Transverse colon (tissue), 4 donors: ENCODE data around the gene ITGAD. TPM values are rescaled to one million over a fixed set of nuclear protein-coding genes. Genes with fewer than 3 reads are reported as not detected.
A peak's percentile ranks its signal among the peaks of the same experiment; 100 is the strongest.
"Not testable (repeated sequence)": the region's sequence is repeated elsewhere in the genome, so short reads cannot be mapped to it uniquely, and the experiment has no call there.

Experiments used
- DNase-seq: peaks from one replicate; pipeline ENCODE4 v3.0.0-alpha.2; 2019
- H3K27ac ChIP-seq, 4 donors: fragments of 200-600 bp; sonication (generic); 2 replicates each; pipeline ENCODE4 v1.5.1; 2016 to 2018; ENCODE audit warnings: inconsistent platforms in 4 of 4
- H3K27me3 ChIP-seq: fragments of 200-600 bp; sonication (generic); 2 replicates; pipeline ENCODE4 v1.5.1; 2017; ENCODE audit warnings: inconsistent platforms
- H3K36me3 ChIP-seq, 4 donors: fragments of 200-600 bp; sonication (generic); 2 replicates each; pipeline ENCODE4 v1.5.1; 2017 to 2019; ENCODE audit warnings: inconsistent platforms in 4 of 4
- H3K4me1 ChIP-seq, 4 donors: fragments of 200-600 bp; sonication (generic); 2 replicates each; pipeline ENCODE4 v1.5.1; 2017 to 2020; ENCODE audit warnings: inconsistent platforms in 4 of 4
- H3K4me3 ChIP-seq, 4 donors: fragments of 200-600 bp; sonication (generic); 1 replicate in 1 of 4; 2 replicates in 3 of 4; pipeline versions ENCODE4 v1.5.1 to v1.6.1; 2017 to 2019; ENCODE audit warnings: inconsistent platforms in 4 of 4
- H3K9me3 ChIP-seq, 2 donors: fragments of 200-600 bp; sonication (generic); 2 replicates each; pipeline ENCODE4 v1.5.1; 2017 to 2019; ENCODE audit warnings: inconsistent platforms in 2 of 2
- CTCF ChIP-seq, 5 experiments: fragments of 200-600 bp in 3 of 5; fragments of 450-650 bp in 2 of 5; sonication (generic) in 3 of 5; IDR thresholded peaks; 1 replicate in 2 of 5; 2 replicates in 3 of 5; pipeline ENCODE4 v1.5.1; 2016 to 2017; ENCODE audit warnings: antibody characterized with exemption in 5 of 5, inconsistent platforms in 3 of 5, mild to moderate bottlenecking in 2 of 5, moderate library complexity in 1 of 5
- EP300 ChIP-seq: sonication (generic); formaldehyde crosslinking; IDR thresholded peaks from one replicate; pipeline ENCODE4 v1.6.1; 2017; ENCODE audit warnings: antibody characterized with exemption, low read depth
- POLR2A ChIP-seq: fragments of 450-650 bp; IDR thresholded peaks from one replicate; pipeline ENCODE4 v1.6.1; 2016; ENCODE audit warnings: antibody characterized with exemption, mild to moderate bottlenecking, moderate library complexity
- POLR2AphosphoS5 ChIP-seq, 3 donors: sonication (generic); formaldehyde crosslinking; IDR thresholded peaks; one replicate each; pipeline ENCODE4 v1.6.1; 2016; ENCODE audit warnings: antibody characterized with exemption in 3 of 3
- WGBS, 2 donors: methylation state at CpG; one replicate each; pipeline ENCODE4 v1.1.5; 2018; ENCODE audit warnings: low coverage in 1 of 2; 5-methylcytosine and 5-hydroxymethylcytosine counted together
- in situ Hi-C, 4 donors: fragments of 200-750 bp; cut with MboI; loops; one replicate each; pipeline versions ENCODE4 v1.15.0 to v1.15.1; 2017; ENCODE audit warnings: low sequenced_read_pairs in 3 of 4, low pct_ligation_motif_present in 1 of 4, low pct_unique_long_range_greater_than_20kb in 1 of 4
- intact Hi-C: fragments of 100-400 bp; cut with DNase I; formaldehyde crosslinking; loops from one replicate; pipeline ENCODE4 v1.15.1; 2023; ENCODE audit warnings: low total_unique reads
- total RNA-seq, 4 donors: library from RNA; depleted of rRNA; stranded (reverse); fragments of >200 nt; gene quantifications; one replicate each; pipeline ENCODE4 v1.1.0, GENCODE V29; 2016

Gene ITGAD
- total RNA-seq, 4 donors from 2014 or later: 0.75 TPM; not detected in 3

GRCh38 chr16:31413943-31414342 lies 20.8 kb downstream of the ITGAD start:
- DNase-seq: no peak
- Histone ChIP-seq H3K27ac (no peak overlapping the region), H3K9me3 (no peaks in the 10 kb centered on the region), H3K4me3 (no peak overlapping the region), H3K27me3 (peaks cover 4% of the 10 kb centered on the region), H3K36me3 (no peaks in the 10 kb centered on the region), H3K4me1 (no peaks in the 10 kb centered on the region)
- TF ChIP-seq EP300 (no peak), POLR2AphosphoS5 (IDR thresholded peaks at IDR 0.05) (no peak), CTCF (IDR thresholded peaks at IDR 0.05) (no peak), POLR2A (no peak)
- in situ Hi-C loops: no loop called here
- intact Hi-C loops: no loop called here
- 83 to 86% methylated on average over 3 to 4 of the region's 4 CpGs for WGBS, 2 donors

GRCh38 chr16:31414706-31415105 lies 21.6 kb downstream of the ITGAD start:
- H3K27me3 ChIP-seq: peaks cover 4% of the 10 kb centered on the region
- no peaks in the 10 kb centered on the region for H3K9me3 ChIP-seq
- WGBS, 2 donors: 43 to 73% methylated on average over 2 to 4 of the region's 4 CpGs
- no peak overlapping the region for H3K4me3 ChIP-seq
- DNase-seq: peak; percentile 23
- H3K36me3 ChIP-seq: no peaks in the 10 kb centered on the region
- TF ChIP-seq EP300: no peak
- no peak for TF ChIP-seq POLR2AphosphoS5 (IDR thresholded peaks at IDR 0.05)
- no peak for TF ChIP-seq POLR2A
- no peak for TF ChIP-seq CTCF (IDR thresholded peaks at IDR 0.05)
- intact Hi-C loops (loop anchor here (5.0 kb wide), 1 partner anchor 652 kb away; the partner anchor contains the start of genes CFAP119 and RNF40), in situ Hi-C loops (no loop called here)
- no peaks in the 10 kb centered on the region for H3K4me1 ChIP-seq
- H3K27ac ChIP-seq: no peak overlapping the region

- DNase-seq: no peak
- TF ChIP-seq POLR2A (no peak), CTCF (IDR thresholded peaks at IDR 0.05) (no peak), POLR2AphosphoS5 (IDR thresholded peaks at IDR 0.05) (no peak), EP300 (no peak)
- Histone ChIP-seq H3K27ac (no peak overlapping the region), H3K36me3 (no peaks in the 10 kb centered on the region), H3K4me3 (no peak overlapping the region), H3K27me3 (peaks cover 4% of the 10 kb centered on the region), H3K9me3 (no peaks in the 10 kb centered on the region), H3K4me1 (no peaks in the 10 kb centered on the region)
- intact Hi-C loops: loop anchor here (5.0 kb wide), 1 partner anchor 654 kb away; the partner anchor contains the start of genes CFAP119 and RNF40
- WGBS, 2 donors: 82% methylated on average over 11 of the region's 11 CpGs; no CpG with 5 or more reads in 1 of the 2 donors
- in situ Hi-C loops: no loop called here
Observed at GRCh38 chr16:31416371-31416770, 23.2 kb downstream of the ITGAD start.

GRCh38 chr16:31417036-31417435 lies 23.9 kb downstream of the ITGAD start:
- WGBS, 2 donors: 79 to 82% methylated on average over 2 of the region's 2 CpGs
- H3K4me1 ChIP-seq, H3K36me3 ChIP-seq, H3K27ac ChIP-seq, H3K9me3 ChIP-seq, H3K4me3 ChIP-seq, H3K27me3 ChIP-seq, DNase-seq, in situ Hi-C loops: not testable (repeated sequence)
- intact Hi-C loops: loop anchor here (5.0 kb wide), 1 partner anchor 655 kb away; the partner anchor contains the start of genes CFAP119 and RNF40

- Histone ChIP-seq H3K4me1 (no peaks in the 10 kb centered on the region), H3K27ac (no peak overlapping the region), H3K4me3 (no peak overlapping the region), H3K9me3 (no peaks in the 10 kb centered on the region), H3K36me3 (no peaks in the 10 kb centered on the region), H3K27me3 (peaks cover 4% of the 10 kb centered on the region)
- no peak for TF ChIP-seq POLR2A
- no peak for TF ChIP-seq EP300
- no peak for TF ChIP-seq CTCF (IDR thresholded peaks at IDR 0.05)
- TF ChIP-seq POLR2AphosphoS5 (IDR thresholded peaks at IDR 0.05): no peak
- in situ Hi-C loops (no loop called here), intact Hi-C loops (loop anchor here (5.0 kb wide), 1 partner anchor 656 kb away; the partner anchor contains the start of genes CFAP119 and RNF40)
- WGBS, 2 donors: 91 to 96% methylated on average over 3 to 5 of the region's 5 CpGs
- no peak for DNase-seq
Observed at GRCh38 chr16:31417916-31418315, 24.8 kb downstream of the ITGAD start.
